ENCODE measurements around the gene LCN9. TPM values are rescaled to one million over a fixed set of nuclear protein-coding genes. Genes with fewer than 3 reads are reported as not detected.

LCN9 gene
- total RNA-seq, 1 experiment from 2014 or later = 0.52 TPM

GRCh38 chr9:135617991-135618411 is 45.1 kb upstream of the LCN9 start:
- Histone ChIP-seq H3K4me2 (ENCODE audit: insufficient read depth, insufficient read length, low read length) (no peak overlapping the region), H2BK20ac (ENCODE audit: low read depth, low read length, poor library complexity, severe bottlenecking) (no peak overlapping the region), H3T11ph (ENCODE audit: low read length) (no peak overlapping the region), H2BK15ac (ENCODE audit: low read depth, low read length) (no peak overlapping the region), H4K8ac (replicated peaks; ENCODE audit: insufficient read length, low read depth, low read length) (no peak overlapping the region), H4K5ac (ENCODE audit: insufficient read length, low read depth, low read length) (no peak overlapping the region), H4K20me1 (ENCODE audit: control insufficient read depth, insufficient read depth, insufficient read length) (no peaks in the 10 kb centered on the region), H3K27ac (ENCODE audit: insufficient read length, low read depth, low read length) (no peak overlapping the region), H3K79me2 (ENCODE audit: insufficient read depth, low read length) (no peaks in the 10 kb centered on the region), H3K4ac (ENCODE audit: low read depth, low read length) (no peak overlapping the region), H3K4me1 (ENCODE audit: insufficient read depth, low read length) (no peaks in the 10 kb centered on the region), H2AK5ac (ENCODE audit: insufficient read length, low read length) (no peak overlapping the region), H2BK12ac (ENCODE audit: insufficient read length, low read depth, low read length) (no peak overlapping the region), H3K79me1 (ENCODE audit: insufficient read depth, low read depth, low read length, poor library complexity, severe bottlenecking) (no peaks in the 10 kb centered on the region), H2AFZ (ENCODE audit: low read length) (no peak overlapping the region), H3K27me3 (ENCODE audit: insufficient read depth, low read length) (no peaks in the 10 kb centered on the region), H3K56ac (ENCODE audit: insufficient read length, low read depth, low read length) (no peak overlapping the region), H3K14ac (ENCODE audit: insufficient read depth, low read length) (no peak overlapping the region), H3K9me3 (ENCODE audit: control insufficient read depth, low read depth, low read length) (no peaks in the 10 kb centered on the region), H3K23ac (ENCODE audit: insufficient read length, low read depth, low read length) (no peak overlapping the region), H3K9ac (ENCODE audit: extremely low read depth, insufficient read length, low read length) (no peak overlapping the region), H4K91ac (ENCODE audit: insufficient read length, low read depth, low read length) (no peak overlapping the region), H3K23me2 (ENCODE audit: insufficient read length, low read depth, low read length, poor library complexity, severe bottlenecking) (no peaks in the 10 kb centered on the region), H2BK120ac (ENCODE audit: low read depth, low read length, poor library complexity, severe bottlenecking) (no peak overlapping the region), H2BK5ac (ENCODE audit: insufficient read length, low read length) (no peak overlapping the region), H3K18ac (ENCODE audit: insufficient read length, low read depth, low read length) (no peak overlapping the region)
- Mint-ChIP-seq H3K27me3 (ENCODE audit: low read depth) (no peaks in the 10 kb centered on the region), H3K4me3 (no peak overlapping the region), H3K36me3 (ENCODE audit: insufficient read depth in 1 of 3, low read depth in 3 of 3) (no peaks in the 10 kb centered on the region), H3K9me3 (no peaks in the 10 kb centered on the region), H3K4me1 (0 out of 4 replicates have a peak, but pooled peaks cover 0 to 2% of the 10 kb centered on the region in 2 experiments), H3K27ac (no peak overlapping the region)
- WGBS (ENCODE audit: extremely low coverage, insufficient read length, low lambda C conversion rate) = no CpG with 5 or more reads among the region's 13 CpGs
- TF ChIP-seq, protein P1, sequence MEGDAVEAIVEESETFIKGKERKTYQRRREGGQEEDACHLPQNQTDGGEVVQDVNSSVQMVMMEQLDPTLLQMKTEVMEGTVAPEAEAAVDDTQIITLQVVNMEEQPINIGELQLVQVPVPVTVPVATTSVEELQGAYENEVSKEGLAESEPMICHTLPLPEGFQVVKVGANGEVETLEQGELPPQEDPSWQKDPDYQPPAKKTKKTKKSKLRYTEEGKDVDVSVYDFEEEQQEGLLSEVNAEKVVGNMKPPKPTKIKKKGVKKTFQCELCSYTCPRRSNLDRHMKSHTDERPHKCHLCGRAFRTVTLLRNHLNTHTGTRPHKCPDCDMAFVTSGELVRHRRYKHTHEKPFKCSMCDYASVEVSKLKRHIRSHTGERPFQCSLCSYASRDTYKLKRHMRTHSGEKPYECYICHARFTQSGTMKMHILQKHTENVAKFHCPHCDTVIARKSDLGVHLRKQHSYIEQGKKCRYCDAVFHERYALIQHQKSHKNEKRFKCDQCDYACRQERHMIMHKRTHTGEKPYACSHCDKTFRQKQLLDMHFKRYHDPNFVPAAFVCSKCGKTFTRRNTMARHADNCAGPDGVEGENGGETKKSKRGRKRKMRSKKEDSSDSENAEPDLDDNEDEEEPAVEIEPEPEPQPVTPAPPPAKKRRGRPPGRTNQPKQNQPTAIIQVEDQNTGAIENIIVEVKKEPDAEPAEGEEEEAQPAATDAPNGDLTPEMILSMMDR (conservative IDR thresholded peaks at IDR 0.05) = no peak
- DNase-seq = no peak
